HUES6 (cell line): Measurements from ENCODE around the gene EVC2.
"Not testable (repeated sequence)": the region's sequence is repeated elsewhere in the genome, so short reads cannot be mapped to it uniquely, and the experiment has no call there.

Experiments used
- H3K27ac ChIP-seq: 2 replicates; pipeline ENCODE4 v1.7.0; 2013; ENCODE audit warnings: low read depth, mild to moderate bottlenecking, low read length, inconsistent platforms
- H3K27me3 ChIP-seq: 2 replicates; pipeline ENCODE4 v1.6.1; 2013; ENCODE audit warnings: low read length; ENCODE audit not compliant: control insufficient read depth, insufficient read depth
- H3K36me3 ChIP-seq: 2 replicates; pipeline ENCODE4 v1.6.1; 2013; ENCODE audit warnings: low read length; ENCODE audit not compliant: control insufficient read depth, insufficient read depth
- H3K4me1 ChIP-seq: 2 replicates; pipeline ENCODE4 v1.6.1; 2013; ENCODE audit warnings: low read length; ENCODE audit not compliant: control insufficient read depth, insufficient read depth
- H3K4me3 ChIP-seq: 2 replicates; pipeline ENCODE4 v1.5.1; 2013; ENCODE audit warnings: low read depth, low read length
- H3K9ac ChIP-seq: one replicate; pipeline ENCODE4 v1.6.1; 2013; ENCODE audit warnings: mild to moderate bottlenecking, low read length
- H3K9me3 ChIP-seq: 2 replicates; pipeline ENCODE4 v1.6.1; 2013; ENCODE audit warnings: low read depth, low read length; ENCODE audit not compliant: control insufficient read depth, insufficient read depth

Gene EVC2

GRCh38 chr4:5742388-5742787 lies 34.0 kb upstream of the EVC2 start:
- no peaks in the 10 kb centered on the region for H3K27me3 ChIP-seq
- H3K4me1 ChIP-seq: no peaks in the 10 kb centered on the region; the same call in 1 of the 2 replicates
- H3K9ac ChIP-seq: no peak overlapping the region
- peaks cover 37% of the 10 kb centered on the region for H3K36me3 ChIP-seq
- H3K4me3 ChIP-seq: no peak overlapping the region
- H3K27ac ChIP-seq: no peak overlapping the region
- H3K9me3 ChIP-seq: no peaks in the 10 kb centered on the region

GRCh38 chr4:5738061-5738460 lies 29.7 kb upstream of the EVC2 start:
- no peaks in the 10 kb centered on the region for H3K27me3 ChIP-seq
- H3K27ac ChIP-seq: no peak overlapping the region
- H3K4me1 ChIP-seq: no peaks in the 10 kb centered on the region
- peaks cover 31% of the 10 kb centered on the region for H3K36me3 ChIP-seq
- H3K4me3 ChIP-seq: no peak overlapping the region
- H3K9ac ChIP-seq: no peak overlapping the region
- H3K9me3 ChIP-seq: no peaks in the 10 kb centered on the region

- no peak overlapping the region for H3K27ac ChIP-seq
- H3K9ac ChIP-seq: no peak overlapping the region
- H3K27me3 ChIP-seq: no peaks in the 10 kb centered on the region
- H3K4me3 ChIP-seq: no peak overlapping the region
- no peaks in the 10 kb centered on the region for H3K4me1 ChIP-seq
- H3K9me3 ChIP-seq: no peaks in the 10 kb centered on the region
- peaks cover 37% of the 10 kb centered on the region for H3K36me3 ChIP-seq
Observed at GRCh38 chr4:5735463-5735862, 27.1 kb upstream of the EVC2 start.

- Histone ChIP-seq H3K4me3 (no peak overlapping the region), H3K27ac (no peak overlapping the region), H3K27me3 (no peaks in the 10 kb centered on the region), H3K9ac (no peak overlapping the region), H3K36me3 (peaks cover 39% of the 10 kb centered on the region), H3K4me1 (no peaks in the 10 kb centered on the region), H3K9me3 (no peaks in the 10 kb centered on the region)
Observed at GRCh38 chr4:5734853-5735252, 26.5 kb upstream of the EVC2 start.

- H3K9me3 ChIP-seq: no peaks in the 10 kb centered on the region
- H3K36me3 ChIP-seq: peaks cover 48% of the 10 kb centered on the region
- no peak overlapping the region for H3K4me3 ChIP-seq
- no peak overlapping the region for H3K9ac ChIP-seq
- no peaks in the 10 kb centered on the region for H3K27me3 ChIP-seq
- no peaks in the 10 kb centered on the region for H3K4me1 ChIP-seq
- no peak overlapping the region for H3K27ac ChIP-seq
Observed at GRCh38 chr4:5732158-5732557, 23.8 kb upstream of the EVC2 start.

- H3K27me3 ChIP-seq: no peaks in the 10 kb centered on the region
- no peak overlapping the region for H3K27ac ChIP-seq
- H3K9me3 ChIP-seq: no peaks in the 10 kb centered on the region
- no peaks in the 10 kb centered on the region for H3K4me1 ChIP-seq
- H3K4me3 ChIP-seq: no peak overlapping the region
- H3K9ac ChIP-seq: no peak overlapping the region
- peaks cover 48% of the 10 kb centered on the region for H3K36me3 ChIP-seq
Observed at GRCh38 chr4:5730993-5731990, 22.9 kb upstream of the EVC2 start.

- Histone ChIP-seq H3K4me3 (no peak overlapping the region), H3K36me3 (peaks cover 44% of the 10 kb centered on the region), H3K27ac (no peak overlapping the region), H3K27me3 (no peaks in the 10 kb centered on the region), H3K4me1 (no peaks in the 10 kb centered on the region), H3K9ac (no peak overlapping the region), H3K9me3 (no peaks in the 10 kb centered on the region)
Observed at GRCh38 chr4:5730436-5730835, 22.1 kb upstream of the EVC2 start.

- not testable (repeated sequence) for H3K4me3 ChIP-seq, H3K27me3 ChIP-seq, H3K9ac ChIP-seq, H3K9me3 ChIP-seq, H3K4me1 ChIP-seq, H3K27ac ChIP-seq
- H3K36me3 ChIP-seq: peaks cover 33% of the 10 kb centered on the region
Observed at GRCh38 chr4:5728412-5728811, 20.1 kb upstream of the EVC2 start.

GRCh38 chr4:5724377-5724776 lies 16.0 kb upstream of the EVC2 start:
- Histone ChIP-seq H3K27me3 (no peaks in the 10 kb centered on the region), H3K4me3 (no peak overlapping the region), H3K4me1 (no peaks in the 10 kb centered on the region), H3K9ac (no peak overlapping the region), H3K9me3 (no peaks in the 10 kb centered on the region), H3K27ac (no peak overlapping the region), H3K36me3 (peaks cover 6% of the 10 kb centered on the region)

- H3K27ac ChIP-seq: no peak overlapping the region
Observed at GRCh38 chr4:5722328-5722727, 14.0 kb upstream of the EVC2 start.

GRCh38 chr4:5721923-5722322 lies 13.6 kb upstream of the EVC2 start:
- Histone ChIP-seq H3K9ac (no peak overlapping the region), H3K36me3 (peaks cover 2% of the 10 kb centered on the region; the same call in 1 of the 2 replicates), H3K27me3 (no peaks in the 10 kb centered on the region), H3K4me1 (no peaks in the 10 kb centered on the region; the same call in 1 of the 2 replicates), H3K9me3 (no peaks in the 10 kb centered on the region), H3K27ac (no peak overlapping the region), H3K4me3 (no peak overlapping the region)

More at GRCh38 chr4:5722328-5722727, 14.0 kb upstream of the EVC2 start:
- Histone ChIP-seq H3K9me3 (no peaks in the 10 kb centered on the region), H3K27me3 (no peaks in the 10 kb centered on the region), H3K4me1 (no peaks in the 10 kb centered on the region; the same call in 1 of the 2 replicates), H3K36me3 (peaks cover 2% of the 10 kb centered on the region; the same call in 1 of the 2 replicates), H3K9ac (no peak overlapping the region), H3K4me3 (no peak overlapping the region)
